Coronary artery (tissue), 2 donors: ENCODE measurements around the gene S100A13.
"Not testable (repeated sequence)": the region's sequence is repeated elsewhere in the genome, so short reads cannot be mapped to it uniquely, and the experiment has no call there.

Experiments
- DNase-seq: peaks from one replicate; pipeline ENCODE4 v3.0.0-alpha.2; 2017; ENCODE audit warnings: low spot score
- H3K27ac ChIP-seq, 2 donors: fragments of 200-600 bp; sonication (generic); one replicate each; pipeline ENCODE4 v1.5.1; 2016 to 2019
- H3K4me3 ChIP-seq: fragments of 200-600 bp; sonication (generic); 2 replicates; pipeline ENCODE4 v1.5.1; 2016; ENCODE audit warnings: mild to moderate bottlenecking, moderate library complexity
- CTCF ChIP-seq: fragments of 200-600 bp; sonication (generic); IDR thresholded peaks from one replicate; pipeline ENCODE4 v1.5.1; 2019; ENCODE audit warnings: antibody characterized with exemption

S100A13 gene

GRCh38 chr1:153647346-153647714, 20.0 kb upstream of the S100A13 start:
- DNase-seq = no peak
- no peak for TF ChIP-seq CTCF
- H3K27ac ChIP-seq = peak overlapping the region in 1 of 2 donors; percentile 67
- H3K4me3 ChIP-seq = no peak overlapping the region

GRCh38 chr1:153646672-153647345, 19.5 kb upstream of the S100A13 start:
- H3K4me3 ChIP-seq = no peak overlapping the region
- H3K27ac ChIP-seq = peak overlapping the region in 1 of 2 donors; percentile 67
- no peak for TF ChIP-seq CTCF
- DNase-seq = no peak

- Histone ChIP-seq H3K27ac (peak overlapping the region in 1 of 2 donors; percentile 8), H3K4me3 (no peak overlapping the region)
- no peak for TF ChIP-seq CTCF
- no peak for DNase-seq
Measured at GRCh38 chr1:153643816-153644215, 16.5 kb upstream of the S100A13 start.

GRCh38 chr1:153643100-153643499, 15.8 kb upstream of the S100A13 start:
- Histone ChIP-seq H3K27ac (no peak overlapping the region), H3K4me3 (no peak overlapping the region)
- DNase-seq = no peak
- no peak for TF ChIP-seq CTCF

GRCh38 chr1:153642161-153642560, 14.9 kb upstream of the S100A13 start:
- Histone ChIP-seq H3K27ac (no peak overlapping the region), H3K4me3 (no peak overlapping the region)
- TF ChIP-seq CTCF = no peak
- DNase-seq = no peak

- Histone ChIP-seq H3K27ac (no peak overlapping the region), H3K4me3 (no peak overlapping the region)
- TF ChIP-seq CTCF = no peak
- no peak for DNase-seq
Measured at GRCh38 chr1:153640861-153641260, 13.6 kb upstream of the S100A13 start.

- H3K4me3 ChIP-seq, DNase-seq, H3K27ac ChIP-seq: not testable (repeated sequence)
Measured at GRCh38 chr1:153640213-153640612, 12.9 kb upstream of the S100A13 start.
